Loucy (cell line): ENCODE results near the gene ADIRF.
"Not testable (repeated sequence)": the region's sequence is repeated elsewhere in the genome, so short reads cannot be mapped to it uniquely, and the experiment has no call there.

ENCODE experiments used
- H2AFZ ChIP-seq: fragments of 200-600 bp; sonication (generic); 2 replicates; pipeline ENCODE4 v1.6.0; 2016; ENCODE audit warnings: antibody characterized with exemption, mild to moderate bottlenecking, low read length, moderate library complexity
- H3F3A ChIP-seq: fragments of 200-600 bp; 2 replicates; pipeline ENCODE4 v1.6.0; 2016; ENCODE audit warnings: antibody characterized with exemption, low read depth, mild to moderate bottlenecking
- H3K27me3 ChIP-seq: fragments of 200-600 bp; sonication (generic); 2 replicates; pipeline ENCODE4 v1.6.1; 2014; ENCODE audit warnings: low read length, mild to moderate bottlenecking; ENCODE audit not compliant: insufficient read depth, poor library complexity, severe bottlenecking
- H3K36me3 ChIP-seq: fragments of 200-600 bp; sonication (generic); 2 replicates; pipeline ENCODE4 v1.6.1; 2016; ENCODE audit warnings: low read length; ENCODE audit not compliant: insufficient read depth
- H3K4me1 ChIP-seq: fragments of 200-600 bp; sonication (generic); 2 replicates; pipeline ENCODE4 v1.5.1; 2014; ENCODE audit warnings: low read length, mild to moderate bottlenecking; ENCODE audit not compliant: insufficient read depth, poor library complexity, severe bottlenecking
- H3K4me2 ChIP-seq: fragments of 200-600 bp; sonication (generic); 2 replicates; pipeline ENCODE4 v1.6.0; 2014; ENCODE audit warnings: antibody characterized with exemption, low read length, low read depth, mild to moderate bottlenecking; ENCODE audit not compliant: poor library complexity, severe bottlenecking
- H3K4me3 ChIP-seq: fragments of 200-600 bp; sonication (generic); 2 replicates; pipeline ENCODE4 v1.5.1; 2014; ENCODE audit warnings: low read length, mild to moderate bottlenecking, mixed read lengths; ENCODE audit not compliant: poor library complexity, severe bottlenecking
- H3K79me2 ChIP-seq: fragments of 200-600 bp; sonication (generic); 2 replicates; pipeline ENCODE4 v1.6.1; 2014; ENCODE audit warnings: low read length; ENCODE audit not compliant: insufficient read depth
- H3K9ac ChIP-seq: fragments of 200-600 bp; sonication (generic); 2 replicates; pipeline ENCODE4 v1.6.0; 2014; ENCODE audit warnings: mild to moderate bottlenecking, low read depth, low read length, moderate library complexity; ENCODE audit not compliant: poor library complexity, severe bottlenecking
- H3K9me2 ChIP-seq: fragments of 200-600 bp; sonication (generic); replicated peaks from 2 replicates; pipeline ENCODE4 v1.6.1; 2016; ENCODE audit warnings: low read depth, low read length, mixed read lengths
- H3K9me3 ChIP-seq: fragments of 200-600 bp; sonication (generic); 2 replicates; pipeline ENCODE4 v1.6.1; 2014; ENCODE audit warnings: mild to moderate bottlenecking, antibody characterized with exemption, low read length, low read depth; ENCODE audit not compliant: insufficient read depth
- H4K20me1 ChIP-seq: fragments of 200-600 bp; sonication (generic); 2 replicates; pipeline ENCODE4 v1.6.0; 2014; ENCODE audit warnings: antibody characterized with exemption, low read length, mild to moderate bottlenecking; ENCODE audit not compliant: insufficient read depth, poor library complexity, severe bottlenecking
- EZH2phosphoT487 ChIP-seq: fragments of 200-600 bp; IDR thresholded peaks from 2 replicates; pipeline ENCODE4 v1.6.1; 2018; ENCODE audit warnings: antibody characterized with exemption, mild to moderate bottlenecking, moderate library complexity, borderline replicate concordance
- TF ChIP-seq, protein P1 (sequence below): fragments of 200-600 bp; sonication (generic); conservative IDR thresholded peaks from 2 replicates; pipeline ENCODE4 v1.5.1; 2014; ENCODE audit warnings: mild to moderate bottlenecking, antibody characterized with exemption, low read length

Gene ADIRF

DNA sequence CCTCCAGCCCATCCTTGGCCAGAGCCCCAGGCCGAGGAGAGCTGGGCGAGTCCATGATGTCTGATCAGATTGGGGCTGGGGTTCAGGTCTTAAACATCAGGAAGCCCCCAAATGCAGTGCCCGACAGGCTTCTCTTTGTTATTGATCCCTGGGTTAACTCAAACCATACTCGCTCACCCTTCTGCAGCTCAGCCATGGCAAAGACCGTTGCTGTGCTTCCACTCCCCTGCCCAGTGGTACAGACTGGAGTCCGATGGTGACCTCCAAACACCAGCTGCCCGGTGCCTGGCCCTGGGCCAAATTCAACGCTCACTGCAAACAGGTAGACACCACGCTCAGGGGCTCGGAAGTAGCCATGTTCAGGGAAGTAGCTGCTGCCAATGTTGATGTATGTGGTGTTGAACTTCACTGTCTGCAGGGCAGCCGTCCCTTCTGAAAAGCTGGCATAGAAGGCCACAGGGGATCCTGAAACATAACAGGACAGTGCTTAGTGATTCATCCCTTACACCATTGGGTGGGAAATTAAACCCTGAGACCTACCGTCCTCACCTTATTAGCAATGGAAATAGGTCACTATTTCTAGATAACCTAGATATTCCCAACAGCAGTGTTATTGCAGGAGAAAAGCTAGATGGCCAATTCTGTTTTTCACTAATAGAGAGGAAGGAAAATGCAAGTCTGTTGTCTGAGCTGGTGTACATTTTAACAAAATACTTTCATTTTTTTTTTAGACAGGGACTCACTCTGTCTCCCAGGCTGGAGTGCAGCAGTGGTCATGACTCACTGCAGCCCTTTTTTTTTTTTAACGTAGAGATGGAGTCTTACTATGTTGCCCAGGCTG lies 31.4 kb upstream of the ADIRF start:
- Histone ChIP-seq H3K27me3 (no peaks in the 10 kb centered on the region), H3K9me3 (no peaks in the 10 kb centered on the region), H3K4me3 (no peak overlapping the region), H3K36me3 (no peaks in the 10 kb centered on the region), H3F3A (no peaks in the 10 kb centered on the region), H3K4me1 (peaks cover 2% of the 10 kb centered on the region), H3K9me2 (no peaks in the 10 kb centered on the region), H3K79me2 (no peaks in the 10 kb centered on the region), H3K9ac (no peak overlapping the region), H2AFZ (no peak overlapping the region), H3K4me2 (no peak overlapping the region), H4K20me1 (no peaks in the 10 kb centered on the region)
- TF ChIP-seq EZH2phosphoT487 = no peak
- TF ChIP-seq, protein P1, sequence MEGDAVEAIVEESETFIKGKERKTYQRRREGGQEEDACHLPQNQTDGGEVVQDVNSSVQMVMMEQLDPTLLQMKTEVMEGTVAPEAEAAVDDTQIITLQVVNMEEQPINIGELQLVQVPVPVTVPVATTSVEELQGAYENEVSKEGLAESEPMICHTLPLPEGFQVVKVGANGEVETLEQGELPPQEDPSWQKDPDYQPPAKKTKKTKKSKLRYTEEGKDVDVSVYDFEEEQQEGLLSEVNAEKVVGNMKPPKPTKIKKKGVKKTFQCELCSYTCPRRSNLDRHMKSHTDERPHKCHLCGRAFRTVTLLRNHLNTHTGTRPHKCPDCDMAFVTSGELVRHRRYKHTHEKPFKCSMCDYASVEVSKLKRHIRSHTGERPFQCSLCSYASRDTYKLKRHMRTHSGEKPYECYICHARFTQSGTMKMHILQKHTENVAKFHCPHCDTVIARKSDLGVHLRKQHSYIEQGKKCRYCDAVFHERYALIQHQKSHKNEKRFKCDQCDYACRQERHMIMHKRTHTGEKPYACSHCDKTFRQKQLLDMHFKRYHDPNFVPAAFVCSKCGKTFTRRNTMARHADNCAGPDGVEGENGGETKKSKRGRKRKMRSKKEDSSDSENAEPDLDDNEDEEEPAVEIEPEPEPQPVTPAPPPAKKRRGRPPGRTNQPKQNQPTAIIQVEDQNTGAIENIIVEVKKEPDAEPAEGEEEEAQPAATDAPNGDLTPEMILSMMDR = no peak

DNA sequence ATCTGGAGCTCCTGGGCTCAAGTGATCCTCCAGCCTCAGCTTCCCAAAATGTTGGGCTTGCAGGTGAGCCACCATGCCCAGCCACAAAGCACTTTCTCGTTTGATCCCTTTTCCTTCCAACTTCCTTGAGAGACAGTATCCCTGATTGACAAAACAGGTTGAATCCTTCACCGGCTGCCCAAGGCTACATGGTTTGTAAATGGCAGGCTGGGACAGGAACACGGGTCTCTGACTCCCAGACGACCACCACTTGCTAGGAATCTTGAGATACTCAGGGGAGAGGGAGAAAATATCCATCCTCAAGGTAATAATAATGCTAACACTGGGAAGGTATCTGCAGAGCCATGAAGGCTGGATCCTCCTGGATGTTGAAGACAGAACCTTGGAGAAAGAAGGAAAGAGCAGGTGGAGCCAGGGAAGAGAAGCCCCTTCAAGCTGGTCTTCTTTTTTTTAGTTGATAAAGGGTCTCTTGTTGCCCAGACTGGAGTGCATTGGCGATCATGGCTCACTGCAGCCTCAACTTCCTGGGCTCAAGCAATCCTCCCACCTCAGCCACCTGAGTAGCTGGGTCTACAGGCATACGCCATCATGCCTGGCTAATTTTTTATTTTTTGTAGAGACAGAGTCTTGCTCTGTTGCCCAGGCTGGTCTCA lies 30.7 kb upstream of the ADIRF start:
- no peak for TF ChIP-seq EZH2phosphoT487
- TF ChIP-seq, protein P1 = no peak
- Histone ChIP-seq H3K9me3 (no peaks in the 10 kb centered on the region), H3K9ac (no peak overlapping the region), H3F3A (no peaks in the 10 kb centered on the region), H4K20me1 (no peaks in the 10 kb centered on the region), H3K79me2 (no peaks in the 10 kb centered on the region), H3K4me1 (peaks cover 2% of the 10 kb centered on the region), H3K4me2 (no peak overlapping the region), H3K4me3 (no peak overlapping the region), H3K36me3 (no peaks in the 10 kb centered on the region), H3K27me3 (no peaks in the 10 kb centered on the region), H3K9me2 (no peaks in the 10 kb centered on the region), H2AFZ (no peak overlapping the region)

DNA sequence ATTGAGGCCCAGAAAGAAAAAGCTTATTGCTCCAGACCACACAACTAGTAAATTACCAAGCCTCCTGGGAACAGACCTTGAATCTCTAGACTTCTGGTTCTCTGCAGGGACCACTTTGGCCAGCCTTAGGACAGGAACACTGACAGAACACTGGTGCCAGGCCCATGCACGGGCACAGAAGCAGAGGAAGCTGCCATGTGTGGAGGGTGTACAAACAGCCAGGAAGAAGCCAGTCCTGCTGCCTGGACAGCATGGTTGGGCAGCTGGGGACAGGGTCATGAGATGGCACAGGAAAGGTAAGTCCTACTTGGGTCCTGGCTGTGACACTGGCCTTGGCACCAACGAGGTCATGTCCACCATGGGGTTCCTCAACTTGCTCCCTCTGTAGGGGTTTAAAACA lies 30.0 kb upstream of the ADIRF start:
- no peak overlapping the region for H3K9ac ChIP-seq
- H3K4me2 ChIP-seq = no peak overlapping the region
- H3K4me3 ChIP-seq = no peak overlapping the region
- H3K9me3 ChIP-seq = no peaks in the 10 kb centered on the region
- H3K4me1 ChIP-seq = peaks cover 2% of the 10 kb centered on the region
- H4K20me1 ChIP-seq = no peaks in the 10 kb centered on the region
- H3K27me3 ChIP-seq = no peaks in the 10 kb centered on the region
- H3K36me3 ChIP-seq = no peaks in the 10 kb centered on the region
- no peak overlapping the region for H2AFZ ChIP-seq
- TF ChIP-seq, protein P1 = no peak
- no peak for TF ChIP-seq EZH2phosphoT487
- H3K79me2 ChIP-seq = no peaks in the 10 kb centered on the region
- no peaks in the 10 kb centered on the region for H3K9me2 ChIP-seq
- no peaks in the 10 kb centered on the region for H3F3A ChIP-seq

DNA sequence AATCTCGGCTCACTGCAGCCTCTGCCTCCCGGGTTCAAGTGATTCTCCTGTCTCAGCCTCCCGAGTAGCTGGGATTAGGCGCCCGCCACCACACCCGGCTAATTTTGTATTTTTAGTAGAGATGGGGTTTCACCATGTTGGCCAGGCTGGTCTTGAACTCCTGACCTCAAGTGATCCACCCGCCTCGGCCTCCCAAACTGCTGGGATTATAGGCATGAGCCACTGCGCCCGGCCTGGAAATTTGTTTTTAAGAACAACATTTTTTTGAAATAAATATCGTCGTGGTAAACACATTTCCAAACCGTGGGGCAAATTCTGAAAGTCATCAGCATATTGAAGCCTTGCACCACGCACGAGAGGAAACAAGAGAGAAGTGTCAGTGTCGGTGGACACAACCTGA lies 28.2 kb upstream of the ADIRF start:
- peak overlapping the region; percentile 99; the same call in 1 of the 2 replicates for H2AFZ ChIP-seq
- H3K9ac ChIP-seq, H3F3A ChIP-seq, H3K36me3 ChIP-seq, H3K4me2 ChIP-seq, H3K9me2 ChIP-seq, H3K27me3 ChIP-seq, H3K4me3 ChIP-seq, H3K9me3 ChIP-seq, H3K4me1 ChIP-seq, H4K20me1 ChIP-seq, H3K79me2 ChIP-seq: not testable (repeated sequence)
